GM21515 (cell line): ENCODE measurements around the gene LRFN2.

Source experiments
- ATAC-seq: cut with Tn5 transposase; IDR thresholded peaks from one replicate; pipeline ENCODE4 v1.9.1; 2021; ENCODE audit not compliant: unreplicated experiment

The LRFN2 gene

GRCh38 chr6:40545954-40546353 is 41.2 kb downstream of the LRFN2 start:
- no peak for ATAC-seq

DNA sequence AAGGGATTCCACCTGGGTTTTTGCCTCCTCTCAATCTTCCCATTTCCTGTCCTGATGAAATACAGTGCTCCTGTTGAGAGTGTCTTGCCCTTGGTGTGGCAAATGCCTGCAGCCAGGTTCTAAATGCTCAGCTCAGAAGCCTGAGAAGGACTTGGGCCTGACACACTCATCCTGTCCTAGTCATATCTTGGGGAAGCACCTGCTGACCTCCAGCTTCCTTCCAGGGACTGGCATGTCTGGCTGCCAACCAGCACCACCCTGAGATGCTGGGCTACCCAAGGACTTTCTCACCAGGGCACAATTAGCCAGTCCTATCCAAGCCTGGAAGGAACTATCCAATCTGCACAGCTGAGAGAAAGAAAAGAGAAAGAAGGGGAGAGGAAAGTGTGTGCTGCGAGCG is 43.4 kb downstream of the LRFN2 start:
- ATAC-seq = no peak

GRCh38 chr6:40543146-40543545 is 44.0 kb downstream of the LRFN2 start:
- no peak for ATAC-seq

DNA sequence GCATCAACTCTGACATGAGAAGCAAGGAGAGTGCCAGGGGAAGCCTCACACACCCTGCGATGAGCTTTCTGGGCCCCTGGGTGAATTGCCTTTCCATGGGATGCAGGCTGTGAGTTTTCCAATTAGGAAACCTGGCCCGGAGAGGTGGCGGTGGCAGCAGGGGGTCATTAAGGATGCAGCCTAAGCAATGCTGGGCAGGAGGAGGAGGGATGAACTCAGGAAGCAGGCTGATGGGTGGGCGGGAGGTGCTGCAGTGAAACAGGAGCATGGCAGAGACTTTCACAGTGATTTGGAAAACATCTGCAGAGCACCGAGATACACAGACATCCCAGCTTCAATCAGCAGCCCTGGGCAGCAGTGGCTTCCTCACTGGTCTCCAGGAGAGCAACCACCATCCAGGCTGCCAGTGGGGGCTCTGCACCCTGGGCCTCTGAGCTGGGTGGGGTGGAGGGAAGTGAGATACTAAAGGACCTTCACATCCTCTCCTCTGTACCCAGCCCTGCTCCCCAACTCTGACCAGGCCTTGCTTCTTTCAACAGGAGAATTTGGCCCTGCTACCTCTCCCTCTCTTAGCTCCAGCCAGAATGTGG is 44.9 kb downstream of the LRFN2 start:
- ATAC-seq = no peak

GRCh38 chr6:40541556-40542174 is 45.5 kb downstream of the LRFN2 start:
- ATAC-seq = no peak

DNA sequence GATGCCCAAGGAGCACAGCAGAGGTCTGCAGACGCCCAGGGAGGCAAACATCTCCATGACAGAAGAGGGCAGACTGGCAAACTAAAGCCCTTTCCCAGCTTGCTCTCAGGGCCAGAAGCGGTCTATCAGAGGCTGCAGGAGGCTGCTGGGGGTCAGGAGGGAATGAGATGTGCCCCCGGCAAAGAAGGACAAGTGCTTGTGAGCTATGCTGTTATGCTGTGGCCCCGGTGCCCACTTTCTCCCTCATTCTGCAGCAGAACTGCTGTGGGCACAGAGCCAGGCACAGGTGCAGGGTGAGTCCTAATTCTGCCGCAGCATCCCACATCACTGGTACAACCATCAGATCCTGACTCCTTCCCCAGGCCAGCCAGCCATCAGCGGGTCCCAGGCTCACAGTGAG is 46.4 kb downstream of the LRFN2 start:
- ATAC-seq = no peak

DNA sequence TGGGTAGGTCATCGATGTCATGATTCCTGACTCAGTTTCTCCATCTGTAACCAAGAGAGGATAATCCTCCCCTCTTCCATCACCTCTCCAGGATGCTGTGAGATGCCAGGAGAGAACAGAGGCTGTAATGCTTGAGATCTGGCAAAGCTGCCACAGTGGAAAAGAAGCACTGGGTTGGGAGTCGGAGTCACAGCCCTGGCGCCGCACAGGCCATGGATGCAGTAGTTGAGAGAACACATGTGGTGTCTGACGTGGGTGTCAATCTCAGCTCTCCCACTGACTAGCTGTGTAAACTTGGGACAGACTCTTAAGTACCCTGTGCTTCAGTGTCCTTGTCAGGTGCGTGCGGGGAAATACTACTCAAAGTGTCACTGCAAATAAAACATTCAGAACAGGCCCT is 47.3 kb downstream of the LRFN2 start:
- ATAC-seq = no peak

DNA sequence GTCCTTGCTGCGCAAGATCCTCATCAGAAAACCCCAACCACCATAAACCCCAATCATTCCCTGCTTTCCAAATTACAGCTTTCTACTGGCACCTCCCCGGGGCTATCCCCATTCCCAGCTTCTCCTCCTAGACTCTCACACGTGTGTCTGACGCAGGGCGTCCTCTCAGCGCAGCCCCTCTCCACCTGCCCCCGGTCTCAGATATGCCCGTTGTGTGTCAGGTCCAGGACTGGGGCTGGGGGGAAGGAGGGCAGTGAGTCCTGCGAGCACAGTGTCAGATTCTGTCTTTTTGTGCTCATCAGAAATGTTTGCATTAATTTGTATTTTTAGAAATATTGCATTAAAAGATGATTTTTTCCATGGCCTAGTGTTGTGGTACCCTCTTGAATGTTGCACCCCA is 48.6 kb downstream of the LRFN2 start:
- no peak for ATAC-seq

GRCh38 chr6:40537446-40537845 is 49.7 kb downstream of the LRFN2 start:
- no peak for ATAC-seq

- ATAC-seq = no peak
Measured at GRCh38 chr6:40536442-40536841, 50.7 kb downstream of the LRFN2 start.

DNA sequence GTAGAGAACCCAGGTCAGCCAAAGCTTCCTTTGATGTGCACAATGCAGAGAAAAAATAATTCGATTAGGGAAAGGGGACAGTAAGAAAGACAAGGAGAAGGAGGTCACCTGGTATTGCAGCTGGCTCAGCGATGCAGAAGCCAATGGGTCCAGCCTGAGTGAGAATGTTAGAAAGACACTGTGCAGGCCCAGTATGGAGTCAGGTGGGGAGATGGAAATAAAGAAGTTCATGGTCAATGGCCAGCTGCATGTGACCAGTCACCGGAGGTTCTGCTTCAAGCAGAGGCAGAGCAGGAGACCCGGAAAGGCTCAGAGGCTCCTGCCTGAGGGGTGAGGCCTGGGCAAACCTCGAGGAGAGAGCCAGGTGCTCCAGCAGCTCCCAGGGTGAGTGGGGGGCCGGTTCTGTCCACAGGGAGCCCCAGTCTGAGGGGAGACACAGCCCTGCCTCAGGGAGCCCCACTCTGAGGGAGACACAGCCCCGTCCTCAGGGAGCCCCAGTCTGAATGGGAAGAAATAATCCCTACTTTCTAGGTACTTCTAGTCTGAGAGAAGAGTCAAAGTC is 51.3 kb downstream of the LRFN2 start:
- ATAC-seq = no peak

- no peak for ATAC-seq
Measured at GRCh38 chr6:40535110-40535818, 51.9 kb downstream of the LRFN2 start.

DNA sequence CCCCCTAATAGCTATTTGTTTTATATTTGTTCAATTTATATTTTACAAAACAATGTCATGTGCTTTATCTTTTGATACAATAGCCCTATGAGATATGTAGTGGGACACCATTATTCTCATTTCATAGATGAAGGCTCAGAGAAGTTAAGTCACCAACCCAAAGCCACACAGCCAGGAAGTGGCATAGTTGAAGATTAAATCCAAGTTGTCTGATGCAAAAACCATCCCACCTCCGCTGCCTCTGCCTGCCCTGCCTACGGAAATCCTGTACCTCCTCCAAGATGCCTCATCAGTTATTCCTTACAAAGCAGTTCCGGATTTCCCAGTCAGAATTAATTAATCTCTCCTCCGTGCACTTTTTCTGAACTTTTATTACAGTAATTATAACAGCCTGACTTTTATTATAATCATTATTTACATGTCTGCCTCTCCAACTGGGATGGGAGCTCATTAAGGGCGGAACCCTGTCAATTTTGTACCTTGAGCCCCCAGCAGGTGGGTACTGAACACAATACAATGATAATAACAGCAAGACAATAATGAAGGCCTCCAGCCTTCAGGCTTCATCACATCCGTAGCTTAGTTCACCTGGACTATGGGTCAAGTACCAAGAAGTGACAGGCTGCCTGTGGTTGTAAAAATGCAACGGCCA is 54.7 kb downstream of the LRFN2 start:
- no peak for ATAC-seq

GRCh38 chr6:40529919-40530318 is 57.2 kb downstream of the LRFN2 start:
- ATAC-seq = no peak

DNA sequence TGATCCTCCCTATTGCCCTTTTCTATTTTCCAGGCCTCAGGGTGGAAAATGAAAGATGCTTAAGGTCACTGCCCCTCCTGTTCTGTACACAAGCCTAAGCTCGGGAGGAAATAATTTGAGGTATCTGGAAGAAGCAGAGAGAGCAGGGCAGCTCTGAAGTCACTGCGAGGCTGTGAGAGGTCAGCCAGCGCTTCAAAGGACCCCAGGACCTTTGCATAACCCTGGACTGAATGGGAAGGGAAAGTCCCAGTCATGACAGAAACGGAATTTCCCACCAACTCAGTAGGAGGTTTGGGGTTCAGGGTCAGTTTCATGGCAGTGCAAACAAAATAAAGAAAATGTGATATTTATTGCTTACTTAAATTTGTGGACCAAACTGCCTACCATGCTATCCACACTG is 58.1 kb downstream of the LRFN2 start:
- no peak for ATAC-seq

DNA sequence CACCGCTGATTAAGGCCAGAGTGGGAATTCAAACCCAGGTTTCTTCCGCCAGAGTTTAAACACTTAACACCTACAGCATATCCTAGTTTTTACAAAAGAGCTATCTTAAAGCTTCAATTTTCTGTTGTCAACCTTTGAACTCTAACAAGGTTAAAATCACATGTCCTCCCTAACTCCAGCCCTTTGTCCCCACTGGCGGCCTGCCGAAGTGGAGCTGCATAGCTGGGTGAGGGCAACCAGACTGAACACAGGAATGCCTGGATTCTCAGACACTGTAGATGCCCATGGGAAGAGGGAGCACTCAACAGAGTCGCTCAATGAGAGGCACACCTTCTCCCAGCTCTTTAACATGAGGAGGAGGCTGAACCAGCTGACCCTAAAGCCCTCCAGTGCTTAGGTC is 59.1 kb downstream of the LRFN2 start:
- no peak for ATAC-seq

GRCh38 chr6:40526036-40526435 is 61.1 kb downstream of the LRFN2 start:
- no peak for ATAC-seq

DNA sequence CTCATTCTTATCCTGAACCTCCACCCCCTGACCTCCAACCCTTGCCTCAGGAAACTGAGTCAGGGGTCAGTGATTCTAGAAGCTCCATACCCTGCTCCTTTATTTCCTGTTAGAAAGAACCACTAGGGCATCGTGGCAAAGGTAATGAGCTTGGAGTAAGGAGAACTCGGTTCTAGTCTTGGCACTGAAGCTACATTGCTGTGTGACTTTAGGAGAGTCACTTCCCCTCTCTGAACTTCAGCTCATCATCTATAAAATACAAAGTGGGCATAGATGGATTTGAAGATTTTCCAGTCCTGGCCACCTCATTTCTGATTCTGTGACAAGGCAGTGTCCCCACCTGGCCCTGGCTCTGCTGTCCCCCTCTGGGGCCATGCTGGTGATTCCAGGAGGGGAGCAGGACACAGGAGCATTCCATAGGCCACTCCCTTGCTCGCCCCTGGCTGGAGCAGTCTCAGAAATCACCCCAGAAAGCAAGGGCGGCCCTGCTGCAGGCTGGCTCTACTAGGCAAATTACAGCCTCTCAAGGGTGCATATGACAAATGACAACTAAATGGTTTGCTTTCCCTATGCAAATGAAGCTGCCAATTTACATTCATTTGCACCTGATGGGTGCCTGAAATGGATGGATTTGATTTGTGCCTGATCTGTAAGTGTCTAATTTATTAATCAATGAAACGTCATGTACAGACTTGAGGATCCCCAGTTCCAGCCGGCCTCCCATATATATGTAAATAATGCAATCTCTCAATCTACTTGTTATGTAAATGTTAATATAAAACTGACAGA is 62.2 kb downstream of the LRFN2 start:
- no peak for ATAC-seq

GRCh38 chr6:40523505-40524172 is 63.5 kb downstream of the LRFN2 start:
- no peak for ATAC-seq

GRCh38 chr6:40521496-40521895 is 65.7 kb downstream of the LRFN2 start:
- no peak for ATAC-seq
